ENCODE measurements around the gene GDPD2.
A peak's percentile ranks its signal among the peaks of the same experiment; 100 is the strongest.

Gene GDPD2

DNA sequence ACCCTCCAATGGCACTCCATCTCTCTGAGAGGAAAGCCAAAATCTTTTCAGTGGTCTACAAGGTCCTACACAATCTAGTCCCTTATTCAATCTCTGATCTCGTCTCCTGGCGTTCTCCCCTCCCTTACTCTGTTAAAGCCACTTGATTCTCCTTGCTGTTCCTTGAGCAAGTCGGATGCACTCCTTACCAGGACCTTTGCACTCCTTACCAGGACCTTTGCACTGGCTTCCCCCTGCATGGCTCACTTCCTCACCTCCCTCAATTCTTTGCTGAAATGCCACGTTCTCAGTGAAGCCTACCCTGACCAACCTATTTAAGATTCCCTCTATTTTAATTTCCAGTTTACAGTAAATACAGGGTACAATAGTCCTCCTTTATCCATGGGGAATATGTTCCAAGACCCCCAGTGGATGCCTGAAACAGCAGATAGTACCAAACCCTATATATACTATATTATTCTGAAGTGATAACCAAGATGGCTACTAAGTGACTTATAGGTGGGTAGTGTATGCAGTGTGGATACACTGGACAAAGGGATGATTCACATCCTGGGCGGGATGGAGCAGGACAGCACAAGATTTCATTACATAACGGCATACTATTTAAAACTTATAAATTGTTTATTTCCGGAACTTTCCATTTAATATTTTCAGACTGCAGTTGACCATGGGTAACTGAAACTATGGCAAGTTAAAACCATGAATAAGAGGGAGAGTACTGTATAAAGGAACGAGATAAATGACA is 15.0 kb downstream of the GDPD2 start:
- DNase-seq (ENCODE audit: low spot score): no peak

DNA sequence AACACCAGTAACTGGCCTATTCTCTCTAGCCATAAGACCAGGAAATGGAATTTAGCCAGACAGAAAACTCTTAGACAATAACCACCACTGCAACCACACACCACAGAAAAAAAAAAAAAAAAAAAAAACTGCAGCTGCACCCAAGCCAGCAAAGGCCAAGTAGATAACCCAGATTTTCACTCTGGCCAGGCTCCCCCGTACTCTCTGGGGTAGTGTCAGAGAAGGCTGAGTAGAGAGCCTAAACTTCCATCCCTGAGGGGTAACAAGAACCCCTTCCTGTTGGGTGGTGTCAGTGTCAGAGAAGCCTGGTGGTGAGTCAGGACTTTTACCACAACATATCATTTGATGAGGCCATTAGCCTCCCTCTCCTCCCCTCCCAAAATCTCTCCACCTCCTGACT is 15.9 kb downstream of the GDPD2 start:
- DNase-seq (ENCODE audit: low spot score): no peak

DNA sequence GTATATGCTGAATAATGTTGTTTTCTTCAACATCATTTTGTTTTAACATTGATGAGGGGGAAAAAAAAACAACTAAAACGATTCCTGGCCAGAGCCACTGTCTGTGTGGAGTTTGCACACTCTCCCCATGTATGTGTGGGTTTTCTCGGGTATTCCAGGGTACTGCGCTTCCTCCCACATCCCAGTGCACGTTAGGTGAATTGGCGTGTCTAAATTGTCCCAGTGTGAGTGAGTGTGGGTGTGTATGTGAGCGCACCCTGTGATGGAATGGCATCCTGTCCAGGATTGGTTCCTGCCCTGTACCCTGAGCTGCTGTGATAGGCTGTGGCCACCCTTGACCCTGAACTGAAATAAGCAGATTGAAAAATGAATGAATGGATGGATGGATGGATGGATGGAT is 19.1 kb downstream of the GDPD2 start:
- no peak for DNase-seq (ENCODE audit: low spot score)

DNA sequence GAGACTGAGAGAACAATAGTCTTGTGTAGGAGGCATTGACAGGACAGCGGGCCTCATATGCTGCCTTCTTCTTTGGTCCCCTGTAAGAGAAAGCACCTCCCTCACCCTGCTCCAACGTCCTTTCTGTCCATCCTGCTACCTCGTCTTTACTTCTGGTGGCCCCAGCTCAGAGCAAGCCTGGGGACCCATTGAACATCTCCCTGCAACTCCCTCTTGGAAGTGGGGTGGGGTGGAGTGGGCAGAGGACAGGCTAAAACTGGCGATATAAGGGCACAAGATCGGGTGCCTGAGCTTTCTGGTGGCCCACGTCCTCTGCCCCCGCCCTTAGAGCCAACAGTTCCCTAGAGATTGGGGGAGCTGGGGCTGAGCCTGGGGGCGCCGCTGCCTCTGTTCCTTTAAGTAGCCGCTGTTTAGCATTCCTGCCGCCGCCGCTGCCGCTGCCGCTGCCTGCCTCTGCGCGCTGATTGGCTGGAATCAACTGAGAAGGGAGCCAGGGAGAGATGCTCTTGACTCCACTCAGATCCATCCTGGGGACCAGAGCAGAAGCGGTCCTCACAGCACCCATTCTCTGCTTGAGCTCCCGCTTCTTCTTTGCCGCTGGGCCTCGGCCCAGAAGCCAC is 21.3 kb downstream of the GDPD2 start, which contains the start of gene DLG3:
TSS of gene DLG3 (plus strand) at position 510 of the 620 bp plus-strand sequence. CDS start 367 bp downstream, outside the sequence.
- peak; percentile 59 for DNase-seq (ENCODE audit: low spot score)

DNA sequence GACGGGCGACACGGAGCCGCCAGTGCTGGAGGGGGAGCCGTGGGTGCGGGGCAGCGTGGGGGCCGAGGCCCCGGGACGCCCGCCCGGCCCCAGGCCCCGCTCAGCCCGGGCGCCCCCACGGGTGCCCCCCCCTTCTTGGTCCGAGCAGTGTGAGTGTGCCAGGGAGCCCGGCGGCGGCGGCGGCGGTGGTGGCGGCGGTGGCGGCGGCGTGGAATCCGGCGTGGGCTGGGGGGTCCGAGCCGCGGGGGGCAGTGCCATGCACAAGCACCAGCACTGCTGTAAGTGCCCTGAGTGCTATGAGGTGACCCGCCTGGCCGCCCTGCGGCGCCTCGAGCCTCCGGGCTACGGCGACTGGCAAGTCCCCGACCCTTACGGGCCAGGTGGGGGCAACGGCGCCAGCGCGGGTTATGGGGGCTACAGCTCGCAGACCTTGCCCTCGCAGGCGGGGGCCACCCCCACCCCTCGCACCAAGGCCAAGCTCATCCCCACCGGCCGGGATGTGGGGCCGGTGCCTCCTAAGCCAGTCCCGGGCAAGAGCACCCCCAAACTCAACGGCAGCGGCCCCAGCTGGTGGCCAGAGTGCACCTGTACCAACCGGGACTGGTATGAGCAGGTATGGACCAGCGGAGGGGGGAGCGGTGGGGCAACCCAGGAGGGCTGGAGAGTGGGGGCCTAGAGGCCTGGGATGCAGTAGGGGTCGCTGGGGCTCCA is 22.0 kb downstream of the GDPD2 start:
- DNase-seq (ENCODE audit: low spot score): no peak

DNA sequence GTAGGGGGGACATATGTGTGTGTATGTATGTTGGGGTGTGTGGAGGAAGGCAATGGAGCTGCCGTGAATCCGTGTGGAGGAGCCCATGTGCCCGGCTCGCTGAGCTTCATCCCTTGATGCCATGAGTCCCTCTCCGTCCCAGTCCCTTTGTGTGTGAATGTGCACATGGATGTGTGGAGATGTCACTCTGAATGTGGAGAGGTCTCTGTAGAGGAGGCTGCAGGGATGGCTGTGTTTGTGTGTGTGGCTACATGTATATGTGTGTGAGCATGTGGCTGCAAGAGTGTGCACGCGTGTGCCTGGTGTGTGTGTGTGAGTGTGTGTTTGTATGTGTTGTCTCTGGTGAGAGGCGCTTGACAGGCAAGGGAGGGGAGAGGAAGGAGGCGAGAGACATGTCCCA is 22.8 kb downstream of the GDPD2 start:
- DNase-seq (ENCODE audit: low spot score): no peak

DNA sequence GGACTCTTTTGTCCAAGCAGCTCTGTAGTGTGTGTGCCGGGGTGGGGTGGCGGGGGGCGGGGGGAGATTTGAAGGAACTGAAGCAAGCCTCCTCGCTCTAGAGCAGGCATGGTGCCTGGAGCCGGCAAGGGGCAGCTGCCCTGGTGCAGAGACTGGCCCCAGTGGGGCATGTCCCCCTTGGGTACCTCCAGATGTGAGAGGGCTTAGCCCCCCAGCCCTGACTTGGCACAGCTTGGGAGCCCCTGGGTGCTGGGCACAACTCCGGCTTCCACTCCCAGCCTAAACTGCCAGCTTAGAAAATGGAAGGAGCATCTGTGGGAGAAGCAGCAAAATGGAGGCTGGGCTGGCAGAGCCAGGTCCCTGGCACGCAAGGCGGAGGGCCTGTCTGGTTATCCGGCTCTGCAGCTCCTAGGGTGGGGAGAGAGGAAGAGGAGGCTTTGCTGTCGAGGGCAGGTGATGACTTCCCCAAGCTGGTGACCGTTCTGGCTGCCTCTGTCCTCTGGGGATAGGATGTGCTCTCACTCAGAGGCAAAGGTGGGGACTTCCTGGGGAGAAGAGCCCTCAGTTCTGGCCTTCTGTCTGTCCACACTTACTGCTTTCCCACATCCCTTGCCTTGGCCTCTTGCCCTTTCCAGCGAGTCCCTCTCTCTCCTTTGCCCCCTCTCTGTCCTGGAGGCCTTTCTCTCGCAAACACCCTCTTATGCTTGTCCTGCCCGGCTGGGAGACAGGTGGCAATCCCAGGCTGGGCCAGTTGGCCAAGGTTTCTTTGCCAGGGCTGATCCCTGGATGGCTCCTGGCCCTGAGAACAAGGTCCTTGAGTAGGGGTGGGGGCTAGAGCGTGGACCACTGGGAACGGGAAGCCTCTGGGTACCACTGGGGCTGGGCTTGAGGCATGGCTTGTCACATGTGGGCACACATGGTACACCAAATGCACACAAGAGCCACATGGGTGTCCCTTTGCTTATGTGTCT is 23.6 kb downstream of the GDPD2 start:
- no peak for DNase-seq (ENCODE audit: low spot score)

DNA sequence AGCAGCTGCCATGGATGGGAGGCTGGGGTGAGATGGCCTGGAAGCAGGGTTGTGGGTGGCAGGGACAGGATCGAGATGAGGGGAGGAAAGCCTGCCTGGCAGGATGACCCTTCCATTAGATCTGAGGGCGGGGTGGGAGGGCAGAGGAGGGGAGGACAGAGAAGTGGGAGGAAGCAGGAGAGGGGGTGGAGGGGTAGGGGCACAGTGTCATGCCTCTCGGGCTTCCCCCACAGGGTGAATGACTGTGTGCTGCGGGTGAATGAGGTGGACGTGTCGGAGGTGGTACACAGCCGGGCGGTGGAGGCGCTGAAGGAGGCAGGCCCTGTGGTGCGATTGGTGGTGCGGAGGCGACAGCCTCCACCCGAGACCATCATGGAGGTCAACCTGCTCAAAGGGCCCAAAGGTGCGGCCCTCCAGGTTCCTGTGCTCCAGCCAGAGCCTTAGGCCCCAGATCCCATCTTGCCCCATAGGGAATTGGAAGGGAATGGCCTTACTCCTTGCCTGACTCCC is 26.4 kb downstream of the GDPD2 start:
- DNase-seq (ENCODE audit: low spot score): no peak

DNA sequence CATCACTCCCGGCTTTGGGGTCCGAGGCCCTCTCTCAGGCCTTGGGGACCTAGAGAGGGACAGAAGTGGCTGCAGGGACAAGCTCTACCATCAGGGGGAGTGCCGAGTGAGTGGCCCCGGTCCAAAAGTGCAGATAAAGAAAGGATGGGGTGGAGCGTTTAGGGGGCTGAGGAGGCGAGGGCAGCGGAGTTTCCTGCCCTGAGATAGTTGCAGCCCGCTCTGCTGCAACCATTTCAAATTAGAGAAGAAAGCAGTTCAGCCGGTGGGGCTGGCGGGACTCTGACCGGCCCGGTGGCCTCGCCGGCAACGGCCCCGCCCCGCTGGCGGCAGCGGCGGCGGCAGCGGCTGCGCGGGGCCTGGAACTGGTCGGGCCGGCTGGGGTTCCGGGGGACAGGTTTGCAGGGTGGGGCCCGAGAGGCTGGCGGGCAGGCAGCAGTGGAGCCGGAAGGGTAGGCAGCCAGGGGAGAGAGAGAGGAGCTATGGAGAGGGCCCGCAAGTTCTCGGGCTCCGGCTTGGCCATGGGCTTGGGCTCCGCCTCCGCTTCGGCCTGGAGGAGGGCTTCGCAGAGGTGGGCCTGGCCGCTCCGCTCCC is 29.1 kb downstream of the GDPD2 start:
- no peak for DNase-seq (ENCODE audit: low spot score)

DNA sequence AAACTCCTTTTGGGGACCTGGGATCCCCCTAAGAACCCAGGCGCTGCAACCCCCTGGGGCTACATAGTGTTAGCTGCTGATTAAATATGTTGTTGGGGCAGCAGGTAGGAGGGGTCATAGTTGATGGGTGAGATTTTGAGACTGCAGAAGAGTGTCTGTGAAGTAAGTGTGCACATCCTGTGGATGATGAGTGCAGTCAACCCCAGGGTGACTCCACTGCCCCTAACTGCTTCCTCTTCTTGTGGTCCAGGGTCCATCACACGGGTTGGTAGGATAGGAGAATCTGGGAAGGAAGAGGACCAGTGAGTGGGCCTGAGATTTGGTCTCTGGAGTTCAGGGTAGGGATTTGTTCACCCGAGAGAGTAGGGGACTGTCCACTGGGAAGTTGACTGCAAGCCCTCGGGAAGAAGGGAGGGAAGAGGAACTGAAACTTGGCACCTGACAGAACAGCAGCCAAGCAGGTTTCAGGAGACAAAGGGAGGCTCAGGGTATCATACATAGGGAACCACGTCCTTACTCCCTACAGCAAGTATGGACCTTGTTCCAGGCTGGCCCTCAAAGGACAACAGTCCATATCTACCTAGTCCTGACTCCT is 30.0 kb downstream of the GDPD2 start:
- no peak for DNase-seq (ENCODE audit: low spot score)

DNA sequence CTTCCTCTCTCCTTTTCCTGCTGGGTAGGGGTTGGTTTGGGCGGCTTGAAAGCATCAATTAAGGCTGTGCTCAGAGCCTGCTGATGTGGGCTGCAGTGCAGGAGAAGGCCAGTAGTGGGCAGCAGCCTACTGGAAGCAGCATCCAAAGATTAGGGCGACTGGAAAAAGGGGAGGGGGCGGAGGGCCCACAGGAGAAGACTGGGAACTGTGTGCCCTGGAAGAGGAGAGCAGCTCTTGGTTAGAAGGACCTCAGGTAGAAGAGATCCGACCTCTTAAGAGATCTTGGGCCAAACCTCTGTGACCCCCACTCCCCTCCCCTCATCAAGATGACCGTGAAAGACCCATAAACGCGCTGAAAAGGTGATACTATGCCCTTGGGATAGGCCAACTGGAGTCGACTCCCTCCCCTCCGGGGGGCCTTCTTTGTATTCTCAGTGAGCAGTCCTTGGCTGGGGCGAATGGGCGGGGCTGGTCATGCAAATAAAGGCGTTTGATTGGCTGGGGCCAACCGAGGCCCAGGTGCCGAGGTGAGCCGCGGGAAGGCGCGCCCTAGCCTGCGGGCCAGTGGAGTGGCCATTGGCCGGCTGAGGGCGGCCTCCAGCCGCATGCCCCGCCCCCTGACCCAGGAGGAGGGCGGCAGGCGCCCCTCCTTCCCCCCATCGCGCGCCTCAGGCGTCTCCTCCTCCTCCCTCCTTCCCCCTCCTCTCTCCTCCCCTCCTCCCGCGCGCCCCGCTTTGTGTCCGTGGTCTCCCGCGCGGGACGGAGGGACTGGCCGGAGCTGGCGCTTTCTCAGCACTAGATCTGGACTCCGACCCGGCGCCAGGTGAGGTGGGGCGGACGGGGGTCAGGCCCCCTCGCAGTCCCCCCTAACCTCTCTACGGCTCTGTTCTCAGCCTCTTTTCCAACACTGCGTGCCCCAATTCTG is 31.6 kb downstream of the GDPD2 start:
- no peak for DNase-seq (ENCODE audit: low spot score)

DNA sequence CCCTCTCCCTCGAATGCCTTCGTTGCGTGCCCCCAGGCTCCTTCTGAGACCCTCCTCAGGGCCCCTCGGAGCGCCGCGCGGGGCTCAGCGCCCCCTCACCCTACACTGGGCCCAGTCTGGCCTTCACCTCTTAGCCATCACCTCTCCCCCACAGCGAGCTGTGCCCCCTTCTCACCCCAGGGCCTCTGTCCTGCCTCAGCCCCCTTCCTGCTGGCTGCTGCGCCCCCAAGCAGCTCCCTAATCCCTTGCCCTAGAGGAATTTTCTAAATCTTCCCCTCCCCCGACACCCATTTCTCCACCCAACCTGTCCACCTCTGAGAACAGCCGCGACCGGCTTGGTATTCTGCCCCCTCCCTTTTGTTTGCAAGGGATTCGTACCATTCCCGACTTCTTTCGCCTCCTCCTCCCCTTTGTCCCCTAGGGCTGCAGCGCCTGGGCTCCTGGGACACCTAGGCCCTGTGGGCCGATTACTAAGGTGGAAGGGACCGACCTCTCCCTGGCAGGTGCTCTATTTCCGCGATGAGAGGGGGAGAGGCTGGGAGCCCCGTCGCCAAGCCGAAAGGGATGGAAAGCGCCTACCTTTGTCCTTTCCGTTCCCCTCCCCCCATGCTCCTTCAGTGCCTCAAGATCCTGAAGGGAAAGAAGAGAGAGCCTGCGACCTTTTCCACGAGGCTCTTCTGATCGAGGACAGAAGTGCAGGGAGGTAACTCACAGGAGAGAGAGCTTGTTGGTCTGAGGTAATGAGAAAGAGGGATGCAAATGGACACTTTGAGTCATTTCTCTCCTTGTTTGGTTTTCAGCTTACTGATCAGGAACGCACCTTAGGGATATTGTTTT is 32.5 kb downstream of the GDPD2 start:
- DNase-seq (ENCODE audit: low spot score): no peak

DNA sequence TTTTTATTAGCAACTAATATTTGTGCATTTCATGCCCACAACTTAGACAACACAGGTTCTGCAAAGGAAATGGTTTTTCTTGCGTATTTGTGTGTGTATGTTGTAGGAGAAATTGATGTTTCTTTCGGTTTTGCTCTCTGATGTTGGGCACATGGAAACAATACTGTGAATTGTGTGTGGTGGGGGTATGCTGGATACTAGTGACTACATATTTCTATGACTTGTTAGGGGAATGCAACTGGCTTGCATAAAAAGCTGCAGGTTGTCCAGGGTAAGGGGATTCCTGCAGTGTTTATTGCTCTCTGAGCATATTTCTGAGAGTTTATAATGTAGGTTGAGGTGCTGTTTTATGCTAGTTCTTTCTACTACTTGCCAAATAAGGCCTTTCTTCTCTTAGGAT is 33.1 kb downstream of the GDPD2 start:
- no peak for DNase-seq (ENCODE audit: low spot score)

DNA sequence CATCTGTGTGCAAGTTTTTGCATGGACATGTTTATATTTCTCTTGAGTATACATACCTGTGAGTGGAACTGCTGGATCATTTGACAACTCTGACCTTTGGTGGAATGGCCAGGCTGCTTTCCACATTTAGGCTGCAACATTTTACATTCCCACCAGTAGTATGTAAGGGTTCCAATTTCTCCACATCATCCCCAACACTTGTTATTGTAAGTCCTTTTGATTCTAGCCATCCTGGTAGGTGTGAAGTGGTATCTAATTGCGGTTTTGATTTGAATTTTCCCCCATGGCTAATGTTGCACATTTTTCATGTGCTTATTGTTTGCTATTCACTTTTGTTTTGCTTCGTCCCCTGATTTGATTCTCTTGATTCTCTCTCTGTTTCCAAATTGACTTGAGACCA is 37.9 kb downstream of the GDPD2 start:
- DNase-seq (ENCODE audit: low spot score): no peak

DNA sequence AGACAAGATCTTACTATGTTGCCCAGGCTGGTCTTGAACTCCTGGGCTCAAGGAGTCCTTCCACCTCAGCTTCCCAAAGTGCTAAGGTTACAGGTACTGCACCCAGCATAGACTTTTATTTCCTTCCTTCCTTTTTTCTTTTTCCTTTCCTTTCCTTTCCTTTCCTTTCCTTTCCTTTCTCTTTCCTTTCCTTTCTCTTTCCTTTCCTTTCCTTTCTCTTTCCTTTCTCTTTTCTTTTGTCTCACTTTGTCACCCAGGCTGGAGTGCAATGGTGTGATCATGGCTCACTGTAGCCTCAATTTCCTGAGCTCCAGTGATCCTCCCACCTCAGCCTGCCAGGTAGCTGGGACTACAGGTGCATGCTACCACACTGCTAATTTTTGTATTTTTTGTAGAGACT is 40.9 kb downstream of the GDPD2 start:
- no peak for DNase-seq (ENCODE audit: low spot score)

DNA sequence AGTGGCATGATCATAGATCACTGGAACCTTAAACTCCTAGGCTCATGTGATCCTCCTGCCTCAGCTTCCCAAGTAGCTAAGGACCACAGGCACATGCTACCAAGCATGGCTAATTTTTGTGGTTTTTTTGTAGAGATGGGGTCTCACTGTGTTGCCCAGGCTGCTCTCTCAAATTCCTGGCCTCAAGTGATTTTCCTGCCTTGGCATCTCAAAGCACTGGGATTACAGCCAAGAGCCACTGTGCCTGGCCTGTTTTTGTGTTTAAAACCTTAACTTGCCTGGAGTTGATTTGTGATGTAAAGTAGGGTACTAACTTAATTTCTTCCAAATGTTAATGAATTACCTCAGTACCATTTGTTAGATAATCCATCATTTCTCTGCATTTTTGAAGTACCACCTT is 43.9 kb downstream of the GDPD2 start:
- DNase-seq (ENCODE audit: low spot score): no peak

DNA sequence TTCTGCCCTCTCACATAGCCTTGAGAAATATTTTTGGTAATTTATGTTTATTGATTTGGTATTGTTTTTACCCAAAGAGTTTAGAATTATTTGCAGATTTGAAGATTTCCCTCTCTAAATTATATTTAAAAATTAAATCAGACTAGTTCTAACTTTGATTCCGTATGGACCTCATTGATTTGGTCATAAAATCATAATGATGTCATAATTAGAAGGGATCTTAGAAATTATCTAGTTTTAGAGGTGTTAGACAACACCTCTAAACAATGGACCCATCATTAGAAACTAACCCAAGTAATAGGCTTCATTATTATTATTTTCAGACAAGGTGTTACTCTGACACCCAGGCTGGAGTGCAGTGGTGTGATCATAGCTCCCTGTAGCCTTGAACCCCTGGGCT is 45.6 kb downstream of the GDPD2 start:
- DNase-seq (ENCODE audit: low spot score): no peak

DNA sequence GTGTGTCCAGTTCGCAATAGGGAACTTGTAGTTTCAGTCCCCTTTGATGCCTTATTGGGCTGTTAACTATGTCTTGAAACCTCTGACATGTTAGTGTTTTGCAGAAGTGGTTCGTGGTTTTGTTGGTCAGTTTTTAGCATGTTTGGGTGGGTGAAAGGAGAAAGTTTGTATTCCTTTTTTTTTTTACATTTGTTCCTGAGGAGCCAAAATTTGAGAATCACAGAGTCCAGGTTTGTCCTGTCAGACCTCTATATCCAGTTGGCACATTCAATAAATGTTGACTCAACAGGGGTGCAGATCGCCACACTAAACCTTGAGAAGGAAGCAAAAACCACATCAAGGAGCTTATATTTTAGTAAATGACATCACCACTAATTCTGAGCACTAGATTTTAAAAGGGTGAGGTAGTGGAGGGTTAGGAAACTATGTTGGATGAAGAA is 47.8 kb downstream of the GDPD2 start:
- DNase-seq (ENCODE audit: low spot score): peak; percentile 12

All from pons (tissue), 1 donor.